HG03175 (cell line): ENCODE data around the gene GALNT14.
A peak's percentile ranks its signal among the peaks of the same experiment; 100 is the strongest.

ENCODE experiments used
- ATAC-seq: cut with Tn5 transposase; IDR thresholded peaks from one replicate; pipeline ENCODE4 v1.9.1; 2021; ENCODE audit warnings: mild to moderate bottlenecking, moderate library complexity; ENCODE audit not compliant: unreplicated experiment

GALNT14 gene

GRCh38 chr2:30865243-30865642 lies 273.0 kb downstream of the GALNT14 start:
- ATAC-seq, result no peak

- ATAC-seq, result peak; percentile 72
These were observed 276.1 kb downstream of the GALNT14 start for GRCh38 chr2:30862054-30862651.

GRCh38 chr2:30860726-30861125 lies 277.5 kb downstream of the GALNT14 start:
- ATAC-seq, result no peak
